Mesenteric fat pad (tissue), 1 donor: ENCODE results near the gene SLC39A9. TPM values are rescaled to one million over a fixed set of nuclear protein-coding genes. Genes with fewer than 3 reads are reported as not detected.

ENCODE experiments used
- DNase-seq: peaks from one replicate; pipeline ENCODE4 v3.0.0-alpha.2; 2020; ENCODE audit warnings: low spot score
- total RNA-seq: library from RNA; stranded (reverse); fragmentation: NEBNext Ultra II Directional; extraction: Animal tissue kit (Norgen Biotek cat#: 25700); gene quantifications from one replicate; pipeline ENCODE4 v1.2.1, GENCODE V29; 2021
- donor health status: DM: yes; HTN: yes; CAD: no.

SLC39A9 gene
- total RNA-seq, 1 donor from 2014 or later = 55.0 TPM

DNA sequence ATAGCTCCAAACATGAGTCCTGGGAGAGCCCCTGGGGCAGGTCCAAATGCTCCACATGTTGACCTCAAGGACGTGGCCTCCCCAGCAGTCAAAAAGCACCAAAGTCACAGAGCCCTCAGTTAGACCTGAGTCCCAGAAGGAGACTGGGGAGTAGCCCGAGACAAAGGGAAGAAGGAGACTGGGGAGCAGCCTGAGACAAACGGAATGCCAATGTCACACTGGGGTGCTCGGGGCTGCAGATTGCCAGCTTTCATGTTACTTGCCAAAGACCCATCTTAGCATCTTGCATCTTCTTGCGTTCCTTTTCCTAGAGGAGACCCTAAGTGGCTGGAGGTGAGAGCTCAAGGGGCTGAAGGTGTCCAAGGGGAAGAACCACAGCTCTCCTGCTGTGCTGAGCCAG, 100.9 kb downstream of the SLC39A9 start:
- DNase-seq = no peak

DNA sequence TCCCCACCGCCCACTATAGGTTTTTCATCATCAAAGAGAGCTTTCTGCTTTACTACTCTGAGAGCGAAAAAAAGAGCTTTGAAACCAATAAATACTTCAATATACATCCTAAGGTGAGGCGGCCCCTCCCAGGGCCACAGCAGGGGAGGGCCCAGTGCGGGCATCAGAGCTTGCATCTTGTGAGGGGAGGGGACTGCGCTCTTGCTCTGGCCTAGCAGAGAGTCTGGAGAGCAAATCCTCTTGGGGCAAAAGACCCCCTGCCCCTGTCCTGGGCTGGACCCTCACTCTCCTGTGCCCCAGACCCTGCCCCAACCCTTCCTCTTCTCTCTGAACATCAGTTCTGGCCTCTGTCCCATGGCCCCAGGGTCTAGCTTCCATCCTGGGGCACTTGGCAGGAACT, 101.6 kb downstream of the SLC39A9 start:
- no peak for DNase-seq

DNA sequence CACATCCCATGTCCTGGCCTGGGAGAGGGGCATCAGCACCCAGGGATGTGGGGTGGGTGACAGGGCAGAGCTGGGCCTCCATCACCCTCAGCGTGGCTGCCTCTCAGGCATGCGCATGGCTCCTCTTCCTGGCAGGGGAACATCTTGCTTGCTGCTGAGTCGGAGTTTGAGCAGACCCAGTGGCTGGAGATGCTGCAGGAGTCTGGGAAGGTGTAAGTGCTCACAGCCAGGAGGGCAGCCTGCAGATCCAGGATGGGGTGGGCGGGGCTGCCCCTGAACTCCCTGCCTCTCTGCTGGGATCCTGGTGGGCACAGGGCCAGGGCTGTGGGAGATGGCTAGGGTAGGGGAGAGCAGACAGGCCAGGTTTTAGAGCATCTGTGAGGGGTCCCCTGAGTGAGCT, 102.2 kb downstream of the SLC39A9 start:
- DNase-seq = no peak

DNA sequence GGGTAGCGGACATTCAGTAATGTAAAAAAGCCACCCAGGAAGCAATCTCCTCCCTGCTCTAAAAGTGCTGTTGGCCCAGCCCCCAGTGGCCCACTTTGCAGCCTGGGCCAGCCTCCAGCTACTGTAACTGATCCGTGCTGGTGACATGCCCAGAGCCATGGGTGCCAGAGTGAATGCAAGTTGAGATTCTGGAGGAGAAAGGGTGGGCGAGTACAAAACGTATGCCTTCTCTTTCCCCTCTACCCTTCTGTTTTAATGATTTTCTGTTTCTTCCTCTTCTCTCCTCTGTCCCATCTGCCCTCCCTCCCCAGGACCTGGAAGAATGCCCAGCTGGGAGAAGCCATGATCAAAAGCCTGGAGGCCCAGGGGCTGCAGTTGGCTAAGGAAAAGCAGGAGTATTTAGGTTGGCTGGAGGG, 102.9 kb downstream of the SLC39A9 start:
- DNase-seq = no peak

GRCh38 chr14:69504775-69505174, 106.3 kb downstream of the SLC39A9 start:
- no peak for DNase-seq

DNA sequence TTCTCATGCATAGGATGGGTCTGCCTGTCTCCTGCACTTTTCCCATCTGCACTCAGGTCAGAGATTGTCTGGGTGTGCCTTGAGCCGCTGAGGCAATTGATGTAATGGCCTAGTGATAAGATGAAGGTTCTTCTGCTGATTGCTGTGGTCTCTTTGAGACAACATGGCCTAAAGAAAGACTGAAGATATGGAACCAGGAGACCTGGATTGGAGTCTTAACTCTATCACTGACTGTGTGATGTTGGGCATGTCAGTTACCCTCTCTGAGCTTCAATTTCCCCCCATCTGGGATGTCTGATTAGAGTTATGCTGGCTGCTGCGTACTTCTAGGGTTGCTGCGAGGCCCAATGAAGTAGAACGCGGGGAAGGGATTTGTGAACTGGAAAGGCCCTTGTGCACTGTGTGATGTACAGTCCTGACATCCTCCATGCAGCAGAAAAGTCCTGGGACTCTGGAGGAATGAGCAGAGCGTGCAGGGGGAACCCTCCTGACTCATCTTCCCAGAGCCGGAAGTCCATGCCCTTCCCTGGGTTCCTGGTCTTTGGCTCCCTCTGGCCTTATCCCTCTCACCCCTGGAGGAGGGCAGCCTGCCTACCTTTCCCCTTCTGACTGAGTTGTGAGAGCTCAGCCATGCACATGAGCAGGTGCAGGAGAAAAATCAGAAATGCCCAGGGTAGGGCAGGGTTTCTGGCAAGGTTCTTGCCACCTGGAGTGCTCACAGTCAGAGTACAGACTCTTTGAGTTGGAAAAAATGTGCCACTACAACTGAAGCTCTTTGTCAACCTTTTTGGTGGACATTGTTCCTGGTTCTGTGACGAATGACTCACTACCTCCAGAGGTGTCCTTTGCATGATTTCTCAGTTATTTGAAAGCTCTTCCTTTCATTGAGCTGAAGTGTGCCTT, 107.1 kb downstream of the SLC39A9 start:
- DNase-seq = no peak

- DNase-seq = no peak
Observed at GRCh38 chr14:69506241-69506595, 107.7 kb downstream of the SLC39A9 start.

Other genes starting within 250 kb of the SLC39A9 start
- gene DCAF5, start 245.6 kb upstream of the SLC39A9 start, total RNA-seq = 63.3 TPM
- 27.5 TPM for gene EXD2, start 207.2 kb upstream of the SLC39A9 start, total RNA-seq
- 14.9 TPM for gene GALNT16, start 138.5 kb upstream of the SLC39A9 start, total RNA-seq
- 140 TPM for gene ERH, start 393 bp upstream of the SLC39A9 start, total RNA-seq
- 0.19 TPM for gene PLEKHD1, start 86.0 kb downstream of the SLC39A9 start, total RNA-seq
- gene CCDC177, start 176.2 kb downstream of the SLC39A9 start, total RNA-seq = not detected
- gene SUSD6, start 212.9 kb downstream of the SLC39A9 start, total RNA-seq = 48.0 TPM